Stimulated activated CD8-positive, alpha-beta memory T cell treated with anti-CD3 and anti-CD28 coated beads, Interleukin-7, amount 100 ng/mL, for 1 hour (primary cell): ENCODE results near the gene PDGFD.

Source experiments
- DNase-seq, 2 donors: peaks; one replicate each; pipeline ENCODE4 v3.0.0-alpha.2; 2020; ENCODE audit warnings: low read depth in 2 of 2

PDGFD gene

DNA sequence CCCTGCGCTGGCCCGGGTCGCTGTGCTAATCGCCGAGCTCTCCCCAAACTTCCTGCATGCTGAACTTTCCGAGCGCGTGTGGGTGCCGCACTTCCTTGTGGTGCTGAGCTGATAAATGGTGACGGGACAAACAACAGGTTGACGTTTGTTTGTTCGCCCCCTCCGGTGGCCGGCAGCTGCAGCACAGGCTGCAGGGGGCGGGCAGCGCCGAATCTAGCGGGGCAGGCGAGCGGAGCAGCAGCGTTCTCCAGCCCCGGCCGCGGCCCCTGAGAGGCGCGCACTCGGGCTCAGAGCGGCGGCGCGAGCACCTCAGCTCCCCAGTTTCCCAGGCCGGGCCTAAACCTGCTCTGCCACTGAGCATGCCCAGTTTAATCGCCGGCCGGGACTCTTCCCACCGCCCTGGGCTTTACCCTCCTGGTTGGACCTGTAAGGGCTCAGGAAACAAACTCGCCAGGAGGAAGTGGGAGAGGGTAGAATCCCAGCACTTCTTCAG, at the start of gene PDGFD:
Gene PDGFD (minus strand): TSS at position 120 of the 493 bp plus-strand sequence.
- DNase-seq = peak in 1 of 2 donors; percentile 21

- DNase-seq = no peak
Observed at GRCh38 chr11:104206936-104207335, 43.0 kb upstream of the PDGFD start.

GRCh38 chr11:104205838-104206237, 41.9 kb upstream of the PDGFD start:
- DNase-seq = no peak

- no peak for DNase-seq
Observed at GRCh38 chr11:104200688-104201087, 36.7 kb upstream of the PDGFD start.

DNA sequence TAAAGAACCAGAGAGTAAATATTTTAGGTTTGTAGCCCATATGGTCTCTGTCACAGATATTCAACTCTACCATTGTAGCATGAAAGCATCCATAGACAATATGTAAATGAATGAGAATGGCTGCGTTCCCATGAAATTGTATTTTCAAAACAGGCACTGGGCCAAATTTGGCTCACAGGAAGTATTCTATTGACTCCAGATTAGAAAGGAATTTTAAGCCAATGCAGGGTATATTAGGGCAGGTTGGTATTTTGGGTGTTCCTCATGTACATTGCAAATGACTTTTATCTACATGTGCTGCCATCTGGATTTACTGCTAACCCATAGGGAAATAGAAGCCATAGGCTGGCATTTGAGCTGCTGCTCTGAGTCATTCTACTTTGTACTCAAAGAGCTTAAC, 35.1 kb upstream of the PDGFD start:
- DNase-seq = no peak

GRCh38 chr11:104198576-104198975, 34.6 kb upstream of the PDGFD start:
- DNase-seq = no peak

GRCh38 chr11:104191124-104191523, 27.2 kb upstream of the PDGFD start:
- no peak for DNase-seq

DNA sequence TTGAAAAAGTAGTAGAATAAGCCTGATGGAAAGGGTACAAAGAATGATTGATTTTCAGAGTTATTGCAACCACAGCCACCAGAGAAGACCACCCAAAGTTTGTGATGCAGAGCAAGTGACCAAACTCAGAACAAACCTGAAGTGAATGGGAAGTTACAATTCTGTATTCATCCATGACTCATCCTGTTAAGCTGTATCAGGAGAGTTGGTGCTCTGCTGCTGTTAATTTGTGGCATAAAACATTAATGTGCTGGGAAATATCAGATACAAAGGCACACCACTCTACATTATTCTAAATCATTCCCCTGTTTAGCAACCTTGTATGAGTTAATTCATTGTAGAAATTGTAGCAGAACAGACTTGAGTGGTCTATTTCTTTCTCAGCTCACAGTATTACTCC, 19.6 kb upstream of the PDGFD start:
- no peak for DNase-seq

GRCh38 chr11:104175769-104176168, 11.8 kb upstream of the PDGFD start:
- DNase-seq = no peak

- DNase-seq = no peak
Observed at GRCh38 chr11:104169091-104169490, 5.1 kb upstream of the PDGFD start.

GRCh38 chr11:104165014-104165413, 1.1 kb upstream of the PDGFD start:
- no peak for DNase-seq

- DNase-seq = no peak
Observed at GRCh38 chr11:104163100-104164027, 583 bp downstream of the PDGFD start.

DNA sequence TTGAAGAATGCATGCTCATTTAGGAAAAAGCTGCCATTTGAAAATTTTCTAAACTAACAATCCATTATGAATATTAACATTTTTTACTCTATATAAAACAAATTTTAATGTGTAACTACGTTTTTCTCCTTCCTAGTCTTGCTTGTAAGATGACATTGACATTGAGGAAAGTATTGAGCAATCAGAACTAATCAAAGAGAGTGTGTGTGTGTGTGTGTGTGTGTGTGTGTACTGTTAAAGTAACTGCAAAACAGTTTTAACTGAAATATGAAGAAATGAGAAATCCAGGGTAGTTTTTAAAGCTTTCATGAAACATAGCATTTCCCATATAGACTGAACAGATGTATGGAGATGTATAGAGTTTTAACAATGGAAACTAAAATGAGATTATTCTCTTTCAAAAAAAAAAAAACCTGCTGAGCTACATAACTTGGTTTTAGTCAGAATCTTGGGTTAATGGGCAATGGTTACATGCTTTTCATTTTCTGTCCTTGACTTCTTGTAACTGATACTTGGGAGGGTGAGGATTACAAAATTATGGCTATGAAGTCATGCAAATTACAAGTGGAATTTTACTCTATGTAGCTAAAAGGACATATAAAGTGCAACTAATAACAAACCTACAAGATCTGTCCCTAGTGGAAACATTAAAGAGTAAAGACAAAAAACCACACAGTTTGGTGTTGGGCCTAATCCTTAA, 2.0 kb downstream of the PDGFD start:
- no peak for DNase-seq

GRCh38 chr11:104159356-104159755, 4.6 kb downstream of the PDGFD start:
- no peak for DNase-seq

DNA sequence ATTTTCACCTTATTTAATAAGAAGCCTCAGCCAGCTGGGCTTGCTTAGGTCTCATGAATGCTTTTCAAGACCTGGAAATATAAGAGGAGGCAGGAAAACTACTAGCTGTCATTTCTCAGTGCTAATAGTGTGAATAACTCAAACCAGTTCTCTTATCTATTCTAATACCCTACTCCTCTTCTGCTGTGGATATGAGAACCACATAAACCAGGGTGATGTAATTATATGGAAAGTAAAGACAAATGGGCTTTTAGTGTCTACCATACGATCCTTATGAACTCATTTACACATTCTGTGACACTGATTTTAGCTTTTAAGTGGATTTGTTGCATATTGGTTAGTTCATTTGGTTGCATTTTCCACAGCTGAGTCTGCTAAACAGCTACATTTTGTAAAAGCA, 8.6 kb downstream of the PDGFD start:
- no peak for DNase-seq

DNA sequence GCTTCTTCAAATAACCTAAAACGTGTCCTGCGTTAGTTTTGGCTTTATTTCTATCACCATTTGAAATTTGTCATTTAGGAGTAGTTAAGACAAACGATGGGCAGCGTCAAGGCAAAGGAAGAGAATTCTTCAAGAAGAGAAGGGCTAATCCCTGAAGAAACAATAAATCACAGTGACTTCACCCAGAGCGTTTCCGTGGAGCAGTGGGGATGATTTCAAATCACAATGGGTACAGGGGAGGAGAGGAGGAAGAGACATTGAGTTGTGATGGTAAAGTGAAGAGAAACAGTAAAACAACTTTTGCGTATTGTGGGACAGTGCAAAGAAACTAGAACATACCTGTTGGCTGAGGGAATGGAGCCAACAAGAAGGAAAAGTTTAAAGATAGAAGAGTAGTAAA, 9.7 kb downstream of the PDGFD start:
- DNase-seq = no peak

- DNase-seq = no peak
Observed at GRCh38 chr11:104152941-104153505, 10.9 kb downstream of the PDGFD start.

- no peak for DNase-seq
Observed at GRCh38 chr11:104151404-104152204, 12.3 kb downstream of the PDGFD start.

DNA sequence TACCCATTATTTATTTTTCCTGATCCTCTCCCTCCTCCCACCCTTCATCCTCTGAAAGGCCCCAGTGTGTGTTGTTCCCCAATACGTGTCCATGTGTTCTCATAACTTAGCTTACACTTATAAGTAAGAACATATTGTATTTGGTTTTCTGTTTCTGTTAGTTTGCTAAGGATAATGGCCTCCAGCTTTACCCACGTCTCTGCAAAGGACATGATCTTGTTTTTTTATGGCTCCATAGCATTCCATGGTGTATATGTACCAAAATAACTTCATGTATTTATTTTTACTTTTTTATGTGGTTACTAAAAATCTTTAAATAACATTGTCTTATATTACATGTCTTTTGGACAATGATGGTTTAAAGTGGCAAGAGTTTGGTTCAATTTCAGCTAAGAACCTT, 15.2 kb downstream of the PDGFD start:
- no peak for DNase-seq

GRCh38 chr11:104148074-104148473, 15.9 kb downstream of the PDGFD start:
- DNase-seq = no peak

GRCh38 chr11:104146943-104147342, 17.0 kb downstream of the PDGFD start:
- no peak for DNase-seq

GRCh38 chr11:104146421-104146820, 17.5 kb downstream of the PDGFD start:
- DNase-seq = no peak
